Pancreas (tissue), 10 donors: ENCODE results near the gene MAPK8. TPM values are rescaled to one million over a fixed set of nuclear protein-coding genes. Genes with fewer than 3 reads are reported as not detected.

ENCODE experiments used
- ATAC-seq, 4 donors: fragments of 200-7000 bp; cut with Tn5 transposase; one replicate each; pipeline versions ENCODE4 v1.8.0 to v1.9.1; 2020; ENCODE audit warnings: mild to moderate bottlenecking in 4 of 4, moderate library complexity in 4 of 4
- DNase-seq, 6 donors: peaks; one replicate each; pipeline ENCODE4 v3.0.0-alpha.2; 2020
- FAIRE-seq: peaks from 2 replicates; lab custom pipeline; 2012; peaks lifted over from hg19 to GRCh38; lab: Jason Lieb, UNC
- H3K27ac ChIP-seq, 4 donors: fragments of 200-600 bp; sonication (generic); 1 replicate in 3 of 4; 2 replicates in 1 of 4; pipeline versions ENCODE4 v1.5.0 to v1.8.0; 2020
- H3K27me3 ChIP-seq, 4 donors: fragments of 200-600 bp; one replicate each; pipeline ENCODE4 v1.8.0; 2021
- H3K36me3 ChIP-seq, 3 donors: fragments of 200-600 bp; sonication (generic) in 1 of 3; one replicate each; pipeline versions ENCODE4 v1.5.0 to v1.8.0; 2020 to 2021
- H3K4me1 ChIP-seq, 3 donors: fragments of 200-600 bp; one replicate each; pipeline ENCODE4 v1.8.0; 2021
- H3K4me3 ChIP-seq, 4 donors: fragments of 200-600 bp; sonication (generic) in 2 of 4; one replicate each; pipeline versions ENCODE4 v1.5.0 to v1.8.0; 2020 to 2021
- H3K9me3 ChIP-seq, 4 donors: fragments of 200-600 bp; one replicate each; pipeline ENCODE4 v1.8.0; 2021
- CTCF ChIP-seq, 4 donors: fragments of 200-600 bp; sonication (generic) in 3 of 4; IDR thresholded peaks; one replicate each; pipeline versions ENCODE4 v1.5.0 to v1.8.0; 2021; ENCODE audit warnings: antibody characterized with exemption in 4 of 4
- WGBS, 2 donors: extraction: QIAGEN DNeasy Blood & Tissue Kit; methylation state at CpG; one replicate each; pipeline ENCODE4 v1.1.7; 2013; 5-methylcytosine and 5-hydroxymethylcytosine counted together
- intact Hi-C, 3 donors: fragments of 100-400 bp; cut with DNase I; formaldehyde crosslinking; loops; one replicate each; pipeline versions ENCODE4 v1.11.1 to v1.14.2; 2022
- polyA plus RNA-seq, 2 donors: library from polyadenylated mRNA; stranded (reverse); fragments of 200-250 nt; gene quantifications; one replicate each; pipeline ENCODE4 v1.2.3, GENCODE V29; 2013
- total RNA-seq, 6 donors: library from RNA; stranded (reverse); fragmentation: NEBNext Ultra II Directional in 4 of 6; extraction: Animal tissue kit (Norgen Biotek cat#: 25700) in 4 of 6; gene quantifications; one replicate each; pipeline versions ENCODE4 v1.2.1 to v1.2.4, GENCODE V29; 2021 to 2023
- donor health status: healthy with polysubstance abuse.
- donor health status: DM: no; HTN: no; CAD: no; lungs with moderate emphysema.
- donor health status: DM: no; HTN: no; CAD: no.
- donor health status: control.
- donor health status: control.
- donor health status: Bipolar disorder and iron deficiency.
- donor health status: DM: yes; HTN: yes; CAD: no.
- donor health status: DM: no; HTN: no; CAD: no.
- donor health status: DM: no; HTN: no; CAD: no.
- donor health status: DM: yes; HTN: yes; CAD: no.

MAPK8 gene
- total and polyA plus RNA-seq, 8 donors, result 4.0 to 25.5 (median 17.0) TPM

- H3K27me3 ChIP-seq, result no peaks in the 10 kb centered on the region
- peak overlapping the region in 2 of 4 donors; percentile 0 to 23 for H3K27ac ChIP-seq
- WGBS, 2 donors, result 14% methylated on average over 3 of the region's 3 CpGs
- intact Hi-C loops, result loop anchor here in 2 of 3 donors (10.0 kb wide), 1 partner anchor 290 kb away; no protein-coding TSS in a partner anchor
- DNase-seq (no peak), ATAC-seq (peak; percentile 49 to 68 (median 54)), FAIRE-seq (peak; percentile 87)
- H3K4me1 ChIP-seq, result peaks cover 0 to 21% (median 13%) of the 10 kb centered on the region in 3 donors
- no peak for TF ChIP-seq CTCF (IDR thresholded peaks at IDR 0.05)
- no peaks in the 10 kb centered on the region for H3K9me3 ChIP-seq
- no peak overlapping the region for H3K4me3 ChIP-seq
- no peaks in the 10 kb centered on the region for H3K36me3 ChIP-seq
Observed at GRCh38 chr10:48364659-48365405, 58.4 kb downstream of the MAPK8 start.

- intact Hi-C loops, result loop anchor here in 2 of 3 donors (10.0 kb wide), 1 partner anchor 289 kb away; no protein-coding TSS in a partner anchor
- DNase-seq (no peak), ATAC-seq (no peak), FAIRE-seq (peak; percentile 34)
- 95 to 100% methylated on average over 1 of the region's 1 CpG for WGBS, 2 donors
- no peaks in the 10 kb centered on the region for H3K9me3 ChIP-seq
- peak overlapping the region in 1 of 4 donors; percentile 15 for H3K27ac ChIP-seq
- H3K4me3 ChIP-seq, result no peak overlapping the region
- no peaks in the 10 kb centered on the region for H3K27me3 ChIP-seq
- H3K4me1 ChIP-seq, result peaks cover 0 to 21% (median 13%) of the 10 kb centered on the region in 3 donors
- no peak for TF ChIP-seq CTCF (IDR thresholded peaks at IDR 0.05)
- H3K36me3 ChIP-seq, result no peaks in the 10 kb centered on the region
Observed at GRCh38 chr10:48365668-48366067, 59.2 kb downstream of the MAPK8 start.

GRCh38 chr10:48366261-48366660 lies 59.8 kb downstream of the MAPK8 start:
- DNase-seq (no peak), ATAC-seq (no peak), FAIRE-seq (no peak)
- no peak overlapping the region for H3K4me3 ChIP-seq
- H3K27me3 ChIP-seq, result no peaks in the 10 kb centered on the region
- TF ChIP-seq CTCF (IDR thresholded peaks at IDR 0.05), result no peak
- peaks cover 0 to 21% (median 13%) of the 10 kb centered on the region in 3 donors for H3K4me1 ChIP-seq
- H3K27ac ChIP-seq, result no peak overlapping the region
- H3K36me3 ChIP-seq, result no peaks in the 10 kb centered on the region
- intact Hi-C loops, result loop anchor here in 2 of 3 donors (10.0 kb wide), 1 partner anchor 289 kb away; no protein-coding TSS in a partner anchor
- H3K9me3 ChIP-seq, result no peaks in the 10 kb centered on the region

- no peak overlapping the region for H3K4me3 ChIP-seq
- no peak for FAIRE-seq
- TF ChIP-seq CTCF (IDR thresholded peaks at IDR 0.05), result no peak
Observed at GRCh38 chr10:48369501-48369900, 63.0 kb downstream of the MAPK8 start.

More at GRCh38 chr10:48369501-48369900, 63.0 kb downstream of the MAPK8 start:
- ATAC-seq (no peak), DNase-seq (no peak)
- Histone ChIP-seq H3K9me3 (no peaks in the 10 kb centered on the region), H3K4me1 (peaks cover 0 to 13% (median 9%) of the 10 kb centered on the region in 3 donors), H3K27ac (no peak overlapping the region), H3K36me3 (no peaks in the 10 kb centered on the region), H3K27me3 (no peaks in the 10 kb centered on the region)
- intact Hi-C loops, result loop anchor here in 2 of 3 donors (10.0 kb wide), 1 partner anchor 285 kb away; no protein-coding TSS in a partner anchor
